DND-41 (cell line): Measurements from ENCODE around the gene AKR7A3.

Experiments used
- CTCF ChIP-seq: IDR thresholded peaks from 2 replicates; pipeline ENCODE4 v1.5.1; 2012; ENCODE audit warnings: borderline replicate concordance, low read length, moderate library complexity, mild to moderate bottlenecking; ENCODE audit not compliant: poor library complexity, severe bottlenecking; ENCODE audit errors: extremely low read depth
- EZH2 ChIP-seq: IDR thresholded peaks from 3 replicates; pipeline ENCODE4 v1.6.1; 2012; ENCODE audit warnings: borderline replicate concordance, low read depth, mild to moderate bottlenecking, moderate library complexity, low read length, inconsistent platforms; ENCODE audit not compliant: severe bottlenecking

- TF ChIP-seq EZH2, result no peak
- TF ChIP-seq CTCF, result no peak
Measured at GRCh38 chr1:19327301-19327700, 38.7 kb upstream of the AKR7A3 start.
